Left lung (tissue), 10 donors: ENCODE results near the gene GSTA1. TPM values are rescaled to one million over a fixed set of nuclear protein-coding genes. Genes with fewer than 3 reads are reported as not detected.
A peak's percentile ranks its signal among the peaks of the same experiment; 100 is the strongest.
"Not testable (repeated sequence)": the region's sequence is repeated elsewhere in the genome, so short reads cannot be mapped to it uniquely, and the experiment has no call there.

Experiments
- ATAC-seq: fragments of 200-7000 bp; cut with Tn5 transposase; one replicate; pipeline ENCODE4 v1.9.1; 2020; ENCODE audit warnings: moderate library complexity
- DNase-seq, 4 donors: peaks; one replicate each; pipeline ENCODE4 v3.0.0-alpha.2; 2013 to 2020
- H3K27ac ChIP-seq, 2 donors: fragments of 200-600 bp; sonication (generic) in 1 of 2; one replicate each; pipeline versions ENCODE4 v1.5.0 to v1.8.0; 2020 to 2021
- H3K27me3 ChIP-seq, 2 donors: fragments of 200-600 bp; sonication (generic) in 1 of 2; one replicate each; pipeline versions ENCODE4 v1.5.0 to v1.8.0; 2020 to 2021
- H3K36me3 ChIP-seq, 2 donors: fragments of 200-600 bp; sonication (generic) in 1 of 2; one replicate each; pipeline versions ENCODE4 v1.5.0 to v1.8.0; 2020 to 2021
- H3K4me1 ChIP-seq, 2 donors: fragments of 200-600 bp; one replicate each; pipeline ENCODE4 v1.8.0; 2021
- H3K4me3 ChIP-seq, 2 donors: fragments of 200-600 bp; sonication (generic) in 1 of 2; one replicate each; pipeline versions ENCODE4 v1.5.0 to v1.8.0; 2020 to 2021; ENCODE audit warnings: mild to moderate bottlenecking in 1 of 2
- H3K9me3 ChIP-seq, 2 donors: fragments of 200-600 bp; sonication (generic) in 1 of 2; one replicate each; pipeline versions ENCODE4 v1.5.0 to v1.8.0; 2020 to 2021
- intact Hi-C, 2 donors: fragments of 100-400 bp; cut with DNase I; formaldehyde crosslinking; loops; one replicate each; pipeline versions ENCODE4 v1.11.2 to v1.14.2; 2022
- polyA plus RNA-seq, 6 donors: library from polyadenylated mRNA; unstranded; fragments of 120-200 nt; gene quantifications; one replicate each; pipeline ENCODE4 v1.2.1, GENCODE V29; 2013; ENCODE audit not compliant: insufficient read length in 6 of 6
- total RNA-seq, 2 donors: library from RNA; stranded (reverse); fragmentation: NEBNext Ultra II Directional; extraction: Animal tissue kit (Norgen Biotek cat#: 25700); gene quantifications; one replicate each; pipeline ENCODE4 v1.2.1, GENCODE V29; 2021
- TF ChIP-seq, protein P1 (sequence below), 2 donors: fragments of 200-600 bp; sonication (generic) in 1 of 2; IDR thresholded peaks; one replicate each; pipeline versions ENCODE4 v1.5.0 to v1.8.0; 2021; ENCODE audit warnings: antibody characterized with exemption in 2 of 2
- donor health status: DM: no; HTN: yes; CAD: no.
- donor health status: DM: no; HTN: no; CAD: no.

The GSTA1 gene
- total and polyA plus RNA-seq, 8 donors = 0.94 to 9.3 (median 3.9) TPM

GRCh38 chr6:52839124-52840055 lies 35.8 kb upstream of the GSTA1 start:
- no peaks in the 10 kb centered on the region for H3K27me3 ChIP-seq
- no peaks in the 10 kb centered on the region for H3K36me3 ChIP-seq
- H3K4me1 ChIP-seq = no peaks in the 10 kb centered on the region
- H3K9me3 ChIP-seq = no peaks in the 10 kb centered on the region
- H3K4me3 ChIP-seq = no peak overlapping the region
- ATAC-seq (peak; percentile 95), DNase-seq (peak in 2 of 4 donors; percentile 15 to 41)
- TF ChIP-seq, protein P1, sequence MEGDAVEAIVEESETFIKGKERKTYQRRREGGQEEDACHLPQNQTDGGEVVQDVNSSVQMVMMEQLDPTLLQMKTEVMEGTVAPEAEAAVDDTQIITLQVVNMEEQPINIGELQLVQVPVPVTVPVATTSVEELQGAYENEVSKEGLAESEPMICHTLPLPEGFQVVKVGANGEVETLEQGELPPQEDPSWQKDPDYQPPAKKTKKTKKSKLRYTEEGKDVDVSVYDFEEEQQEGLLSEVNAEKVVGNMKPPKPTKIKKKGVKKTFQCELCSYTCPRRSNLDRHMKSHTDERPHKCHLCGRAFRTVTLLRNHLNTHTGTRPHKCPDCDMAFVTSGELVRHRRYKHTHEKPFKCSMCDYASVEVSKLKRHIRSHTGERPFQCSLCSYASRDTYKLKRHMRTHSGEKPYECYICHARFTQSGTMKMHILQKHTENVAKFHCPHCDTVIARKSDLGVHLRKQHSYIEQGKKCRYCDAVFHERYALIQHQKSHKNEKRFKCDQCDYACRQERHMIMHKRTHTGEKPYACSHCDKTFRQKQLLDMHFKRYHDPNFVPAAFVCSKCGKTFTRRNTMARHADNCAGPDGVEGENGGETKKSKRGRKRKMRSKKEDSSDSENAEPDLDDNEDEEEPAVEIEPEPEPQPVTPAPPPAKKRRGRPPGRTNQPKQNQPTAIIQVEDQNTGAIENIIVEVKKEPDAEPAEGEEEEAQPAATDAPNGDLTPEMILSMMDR (IDR thresholded peaks at IDR 0.05) = peak; percentile 55 to 63
- intact Hi-C loops = no loop called here
- H3K27ac ChIP-seq = no peak overlapping the region

GRCh38 chr6:52834481-52834880 lies 30.9 kb upstream of the GSTA1 start:
- intact Hi-C loops = no loop called here
- DNase-seq (no peak), ATAC-seq (no peak)
- Histone ChIP-seq H3K4me1 (no peaks in the 10 kb centered on the region), H3K27ac (no peak overlapping the region), H3K4me3 (no peak overlapping the region), H3K27me3 (no peaks in the 10 kb centered on the region), H3K36me3 (no peaks in the 10 kb centered on the region), H3K9me3 (no peaks in the 10 kb centered on the region)
- TF ChIP-seq, protein P1 (IDR thresholded peaks at IDR 0.05) = no peak

- ATAC-seq, H3K9me3 ChIP-seq, H3K4me1 ChIP-seq, H3K4me3 ChIP-seq, H3K27me3 ChIP-seq, DNase-seq, H3K36me3 ChIP-seq, H3K27ac ChIP-seq, intact Hi-C loops: not testable (repeated sequence)
These were observed 27.3 kb upstream of the GSTA1 start for GRCh38 chr6:52830869-52831268.

DNA sequence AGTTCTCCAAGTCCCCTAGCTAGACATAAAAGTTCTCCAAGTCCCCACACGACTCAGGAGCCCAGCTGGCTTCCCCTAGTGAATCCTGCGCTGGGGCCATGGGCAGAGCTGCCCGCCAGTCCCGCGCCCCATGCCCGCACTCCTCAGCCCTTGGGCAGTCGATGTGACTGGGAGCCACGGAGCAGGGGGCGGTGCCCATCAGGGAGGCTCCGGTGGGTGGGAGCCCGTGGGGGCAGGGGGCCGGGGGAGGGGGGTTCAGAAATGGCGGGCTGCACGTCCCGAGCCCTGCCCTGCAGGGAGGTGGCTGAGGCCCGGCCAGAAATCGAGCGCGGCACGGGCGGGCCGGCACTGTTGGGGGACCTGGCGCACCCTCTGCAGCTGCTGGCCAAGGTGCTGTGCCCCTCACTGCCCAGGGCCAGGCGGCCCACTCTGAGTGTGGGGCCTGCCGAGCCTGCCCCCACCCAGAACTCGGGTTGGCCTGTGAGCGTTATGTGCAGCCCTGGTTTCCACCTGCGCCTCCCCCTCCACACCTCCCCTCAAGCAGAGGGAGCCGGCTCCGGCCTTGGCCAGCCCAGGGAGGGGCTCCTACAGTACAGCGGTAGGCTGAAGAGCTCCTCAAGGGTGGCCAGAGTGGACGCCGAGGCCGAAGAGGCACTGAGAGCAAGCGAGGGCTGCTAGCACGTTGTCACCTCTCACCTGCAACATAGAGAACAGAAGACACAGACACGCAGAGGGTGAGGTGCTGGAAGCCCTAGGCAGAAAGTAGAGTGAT lies 25.6 kb upstream of the GSTA1 start:
- Histone ChIP-seq H3K36me3 (no peaks in the 10 kb centered on the region), H3K4me1 (no peaks in the 10 kb centered on the region), H3K27me3 (no peaks in the 10 kb centered on the region), H3K9me3 (no peaks in the 10 kb centered on the region), H3K27ac (no peak overlapping the region), H3K4me3 (no peak overlapping the region)
- DNase-seq (peak in 1 of 4 donors; percentile 61), ATAC-seq (no peak)
- intact Hi-C loops = no loop called here
- TF ChIP-seq, protein P1 (IDR thresholded peaks at IDR 0.05) = no peak

GRCh38 chr6:52828621-52829020 lies 25.0 kb upstream of the GSTA1 start:
- DNase-seq, H3K4me1 ChIP-seq, H3K4me3 ChIP-seq, H3K36me3 ChIP-seq, H3K27ac ChIP-seq, intact Hi-C loops, H3K27me3 ChIP-seq, H3K9me3 ChIP-seq, ATAC-seq: not testable (repeated sequence)

DNA sequence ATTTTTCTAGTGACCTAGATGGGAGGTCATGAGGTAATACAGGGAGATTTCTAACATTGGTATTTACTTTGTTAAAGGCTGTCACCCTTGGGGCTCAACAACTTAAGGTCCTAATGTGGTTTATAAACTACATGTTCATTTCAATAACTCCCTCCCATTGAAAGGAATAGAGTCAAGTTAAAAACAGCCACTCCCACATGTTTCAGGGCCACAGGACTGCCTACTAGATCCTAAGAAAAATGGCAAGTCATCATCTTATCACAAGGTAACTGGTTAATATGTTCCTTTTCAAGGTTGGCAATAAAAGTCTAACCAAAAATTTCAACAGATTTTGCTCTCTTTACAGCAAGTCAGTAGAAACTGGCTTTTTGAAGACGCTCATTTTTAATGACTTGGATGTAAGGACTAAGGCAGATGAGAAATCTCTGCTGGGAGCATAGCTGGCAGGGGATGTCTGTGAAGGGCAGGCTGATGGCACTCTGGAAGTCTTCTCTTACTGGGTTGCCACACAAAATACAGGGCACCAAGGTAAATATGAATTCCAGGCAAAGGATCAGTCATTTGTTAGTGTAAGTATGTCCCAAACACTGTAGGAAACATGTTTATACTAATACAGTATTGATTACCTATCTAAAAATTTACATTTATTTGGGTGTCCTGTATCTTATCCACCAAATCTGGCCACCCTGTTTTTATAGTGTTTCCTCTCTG lies 23.6 kb upstream of the GSTA1 start:
- H3K36me3 ChIP-seq, H3K4me1 ChIP-seq, H3K27ac ChIP-seq, intact Hi-C loops, H3K27me3 ChIP-seq, H3K4me3 ChIP-seq, DNase-seq, ATAC-seq, H3K9me3 ChIP-seq: not testable (repeated sequence)
